Measurements from ENCODE around the gene MINDY4. TPM values are rescaled to one million over a fixed set of nuclear protein-coding genes. Genes with fewer than 3 reads are reported as not detected.

Gene MINDY4
- total RNA-seq, 2 experiments from 2014 or later: 0.36 to 0.60 TPM

- H3K9me3 ChIP-seq (ENCODE audit: control insufficient read depth in 1 of 2, insufficient read depth in 1 of 2, low read length in 2 of 2): peaks cover 0 to 5% of the 10 kb centered on the region in 2 experiments
- Mint-ChIP-seq H3K27ac (no peak overlapping the region), H3K9me3 (no peaks in the 10 kb centered on the region), H3K4me1 (ENCODE audit: low read depth) (no peaks in the 10 kb centered on the region), H3K36me3 (ENCODE audit: low read depth) (no peaks in the 10 kb centered on the region), H3K4me3 (no peak overlapping the region), H3K27me3 (no peaks in the 10 kb centered on the region)
- ChIA-PET CTCF (no interaction called here), POLR2A (no interaction called here)
- H3K36me3 ChIP-seq (ENCODE audit: insufficient read depth, low read length): no peaks in the 10 kb centered on the region
- no peaks in the 10 kb centered on the region for H3K27me3 ChIP-seq (ENCODE audit: control insufficient read depth in 1 of 2, insufficient read depth in 2 of 2, low read length in 2 of 2)
- intact Hi-C loops (cut with DNase I, micrococcal nuclease): no loop called here
- H3K4me1 ChIP-seq (ENCODE audit: insufficient read depth, low read length): no peaks in the 10 kb centered on the region
- TF ChIP-seq, protein P1, sequence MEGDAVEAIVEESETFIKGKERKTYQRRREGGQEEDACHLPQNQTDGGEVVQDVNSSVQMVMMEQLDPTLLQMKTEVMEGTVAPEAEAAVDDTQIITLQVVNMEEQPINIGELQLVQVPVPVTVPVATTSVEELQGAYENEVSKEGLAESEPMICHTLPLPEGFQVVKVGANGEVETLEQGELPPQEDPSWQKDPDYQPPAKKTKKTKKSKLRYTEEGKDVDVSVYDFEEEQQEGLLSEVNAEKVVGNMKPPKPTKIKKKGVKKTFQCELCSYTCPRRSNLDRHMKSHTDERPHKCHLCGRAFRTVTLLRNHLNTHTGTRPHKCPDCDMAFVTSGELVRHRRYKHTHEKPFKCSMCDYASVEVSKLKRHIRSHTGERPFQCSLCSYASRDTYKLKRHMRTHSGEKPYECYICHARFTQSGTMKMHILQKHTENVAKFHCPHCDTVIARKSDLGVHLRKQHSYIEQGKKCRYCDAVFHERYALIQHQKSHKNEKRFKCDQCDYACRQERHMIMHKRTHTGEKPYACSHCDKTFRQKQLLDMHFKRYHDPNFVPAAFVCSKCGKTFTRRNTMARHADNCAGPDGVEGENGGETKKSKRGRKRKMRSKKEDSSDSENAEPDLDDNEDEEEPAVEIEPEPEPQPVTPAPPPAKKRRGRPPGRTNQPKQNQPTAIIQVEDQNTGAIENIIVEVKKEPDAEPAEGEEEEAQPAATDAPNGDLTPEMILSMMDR (IDR thresholded peaks at IDR 0.05): no peak
- DNase-seq (no peak), ATAC-seq (ENCODE audit: poor library complexity) (no peak)
- H3K27ac ChIP-seq (ENCODE audit: low read depth in 1 of 2, low read length in 2 of 2): no peak overlapping the region
- no peak overlapping the region for H3K4me3 ChIP-seq (ENCODE audit: low read length)
Observed at GRCh38 chr7:30884881-30885280, 113.7 kb downstream of the MINDY4 start.

- H3K27ac Mint-ChIP-seq: no peak overlapping the region
- Histone ChIP-seq H3K4me1 (ENCODE audit: insufficient read depth, low read length) (no peaks in the 10 kb centered on the region), H3K9me3 (ENCODE audit: control insufficient read depth in 1 of 2, insufficient read depth in 1 of 2, low read length in 2 of 2) (peaks cover 0 to 9% of the 10 kb centered on the region in 2 experiments), H3K4me3 (ENCODE audit: low read length) (no peak overlapping the region), H3K27ac (ENCODE audit: low read depth in 1 of 2, low read length in 2 of 2) (no peak overlapping the region), H3K36me3 (ENCODE audit: insufficient read depth, low read length) (no peaks in the 10 kb centered on the region), H3K27me3 (ENCODE audit: control insufficient read depth in 1 of 2, insufficient read depth in 2 of 2, low read length in 2 of 2) (no peaks in the 10 kb centered on the region)
- intact Hi-C loops (cut with DNase I, micrococcal nuclease): no loop called here
- no peaks in the 10 kb centered on the region for H3K36me3 Mint-ChIP-seq (ENCODE audit: low read depth)
- ChIA-PET CTCF (no interaction called here), POLR2A (no interaction called here)
- DNase-seq (no peak), ATAC-seq (ENCODE audit: poor library complexity) (no peak)
- no peaks in the 10 kb centered on the region for H3K4me1 Mint-ChIP-seq (ENCODE audit: low read depth)
- TF ChIP-seq, protein P1 (IDR thresholded peaks at IDR 0.05): no peak
- no peak overlapping the region for H3K4me3 Mint-ChIP-seq
- no peaks in the 10 kb centered on the region for H3K27me3 Mint-ChIP-seq
- no peaks in the 10 kb centered on the region for H3K9me3 Mint-ChIP-seq
Observed at GRCh38 chr7:30886608-30887011, 115.4 kb downstream of the MINDY4 start.

DNA sequence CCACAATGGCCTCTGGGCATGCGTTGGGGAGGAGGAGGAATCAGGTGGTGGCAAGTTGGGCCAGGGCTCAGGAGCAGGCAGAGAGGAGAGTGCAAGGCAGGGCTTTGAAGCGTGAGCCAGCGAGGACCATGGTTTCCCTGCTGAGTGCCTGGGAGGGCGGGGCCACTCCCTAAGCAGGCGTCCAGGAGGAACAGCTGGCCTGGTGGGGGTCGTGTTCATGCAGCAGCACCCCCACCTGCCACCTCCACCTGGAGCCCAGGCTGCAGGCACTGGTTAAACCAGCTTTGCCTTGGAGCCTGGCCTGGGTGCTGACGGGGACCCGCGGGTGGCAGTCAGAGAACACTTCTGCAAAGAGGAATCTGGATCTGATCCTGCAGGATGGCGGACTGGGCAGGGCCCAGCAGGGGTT lies 116.3 kb downstream of the MINDY4 start:
- POLR2A ChIA-PET: no interaction called here
- Mint-ChIP-seq H3K4me3 (no peak overlapping the region), H3K27ac (no peak overlapping the region), H3K4me1 (ENCODE audit: low read depth) (no peaks in the 10 kb centered on the region), H3K36me3 (ENCODE audit: low read depth) (no peaks in the 10 kb centered on the region), H3K27me3 (no peaks in the 10 kb centered on the region), H3K9me3 (no peaks in the 10 kb centered on the region)
- Histone ChIP-seq H3K4me1 (ENCODE audit: insufficient read depth, low read length) (no peaks in the 10 kb centered on the region), H3K36me3 (ENCODE audit: insufficient read depth, low read length) (no peaks in the 10 kb centered on the region), H3K9me3 (ENCODE audit: control insufficient read depth in 1 of 2, insufficient read depth in 1 of 2, low read length in 2 of 2) (peaks cover 0 to 9% of the 10 kb centered on the region in 2 experiments), H3K4me3 (ENCODE audit: low read length) (no peak overlapping the region), H3K27me3 (ENCODE audit: control insufficient read depth in 1 of 2, insufficient read depth in 2 of 2, low read length in 2 of 2) (no peaks in the 10 kb centered on the region), H3K27ac (ENCODE audit: low read depth in 1 of 2, low read length in 2 of 2) (no peak overlapping the region)
- TF ChIP-seq, protein P1 (IDR thresholded peaks at IDR 0.05): no peak
- intact Hi-C loops (cut with DNase I, micrococcal nuclease): no loop called here
- CTCF ChIA-PET: no interaction called here
- DNase-seq (no peak), ATAC-seq (ENCODE audit: poor library complexity) (no peak)

Data from CD4-positive, alpha-beta T cell (primary cell).